ENCODE data around the gene AVL9.
"Not testable (repeated sequence)": the region's sequence is repeated elsewhere in the genome, so short reads cannot be mapped to it uniquely, and the experiment has no call there.

Gene AVL9

GRCh38 chr7:32474008-32474407, 21.3 kb upstream of the AVL9 start:
- Histone ChIP-seq H3K4me1 (ENCODE audit: control insufficient read depth, insufficient read depth, low read length) (no peaks in the 10 kb centered on the region), H3K4me3 (ENCODE audit: low read depth, low read length) (no peak overlapping the region), H3K9me3 (ENCODE audit: control insufficient read depth, insufficient read depth, low read length) (no peaks in the 10 kb centered on the region), H3K27me3 (ENCODE audit: control insufficient read depth, insufficient read depth, low read length) (no peaks in the 10 kb centered on the region), H3K9ac (ENCODE audit: low read depth, low read length) (no peak overlapping the region), H3K36me3 (ENCODE audit: control insufficient read depth, insufficient read depth, low read length) (no peaks in the 10 kb centered on the region)

GRCh38 chr7:32476816-32477648, 18.3 kb upstream of the AVL9 start:
- Histone ChIP-seq H3K36me3 (ENCODE audit: control insufficient read depth, insufficient read depth, low read length) (no peaks in the 10 kb centered on the region), H3K27me3 (ENCODE audit: control insufficient read depth, insufficient read depth, low read length) (no peaks in the 10 kb centered on the region), H3K9me3 (ENCODE audit: control insufficient read depth, insufficient read depth, low read length) (no peaks in the 10 kb centered on the region), H3K4me1 (ENCODE audit: control insufficient read depth, insufficient read depth, low read length) (no peaks in the 10 kb centered on the region), H3K9ac (ENCODE audit: low read depth, low read length) (no peak overlapping the region), H3K4me3 (ENCODE audit: low read depth, low read length) (no peak overlapping the region)

GRCh38 chr7:32477649-32477980, 17.7 kb upstream of the AVL9 start:
- H3K4me3 ChIP-seq (ENCODE audit: low read depth, low read length): no peak overlapping the region
- H3K4me1 ChIP-seq (ENCODE audit: control insufficient read depth, insufficient read depth, low read length): no peaks in the 10 kb centered on the region
- no peak overlapping the region for H3K9ac ChIP-seq (ENCODE audit: low read depth, low read length)
- H3K9me3 ChIP-seq (ENCODE audit: control insufficient read depth, insufficient read depth, low read length): no peaks in the 10 kb centered on the region
- H3K36me3 ChIP-seq (ENCODE audit: control insufficient read depth, insufficient read depth, low read length): no peaks in the 10 kb centered on the region
- H3K27me3 ChIP-seq (ENCODE audit: control insufficient read depth, insufficient read depth, low read length): no peaks in the 10 kb centered on the region

GRCh38 chr7:32479574-32480200, 15.6 kb upstream of the AVL9 start:
- Histone ChIP-seq H3K4me1 (ENCODE audit: control insufficient read depth, insufficient read depth, low read length) (no peaks in the 10 kb centered on the region), H3K9me3 (ENCODE audit: control insufficient read depth, insufficient read depth, low read length) (no peaks in the 10 kb centered on the region), H3K36me3 (ENCODE audit: control insufficient read depth, insufficient read depth, low read length) (no peaks in the 10 kb centered on the region), H3K4me3 (ENCODE audit: low read depth, low read length) (no peak overlapping the region), H3K27me3 (ENCODE audit: control insufficient read depth, insufficient read depth, low read length) (no peaks in the 10 kb centered on the region), H3K9ac (ENCODE audit: low read depth, low read length) (no peak overlapping the region)

- H3K27me3 ChIP-seq (ENCODE audit: control insufficient read depth, insufficient read depth, low read length): no peaks in the 10 kb centered on the region
- H3K9me3 ChIP-seq (ENCODE audit: control insufficient read depth, insufficient read depth, low read length): no peaks in the 10 kb centered on the region
- H3K4me1 ChIP-seq (ENCODE audit: control insufficient read depth, insufficient read depth, low read length): no peaks in the 10 kb centered on the region
- H3K4me3 ChIP-seq (ENCODE audit: low read depth, low read length): no peak overlapping the region
- H3K36me3 ChIP-seq (ENCODE audit: control insufficient read depth, insufficient read depth, low read length): no peaks in the 10 kb centered on the region
- no peak overlapping the region for H3K9ac ChIP-seq (ENCODE audit: low read depth, low read length)
Observed at GRCh38 chr7:32481176-32481575, 14.1 kb upstream of the AVL9 start.

GRCh38 chr7:32481921-32482320, 13.4 kb upstream of the AVL9 start:
- Histone ChIP-seq H3K36me3 (ENCODE audit: control insufficient read depth, insufficient read depth, low read length) (no peaks in the 10 kb centered on the region), H3K27me3 (ENCODE audit: control insufficient read depth, insufficient read depth, low read length) (no peaks in the 10 kb centered on the region), H3K4me3 (ENCODE audit: low read depth, low read length) (no peak overlapping the region), H3K9ac (ENCODE audit: low read depth, low read length) (no peak overlapping the region), H3K9me3 (ENCODE audit: control insufficient read depth, insufficient read depth, low read length) (no peaks in the 10 kb centered on the region), H3K4me1 (ENCODE audit: control insufficient read depth, insufficient read depth, low read length) (no peaks in the 10 kb centered on the region)

GRCh38 chr7:32489788-32490126, 5.5 kb upstream of the AVL9 start:
- Histone ChIP-seq H3K4me3 (ENCODE audit: low read depth, low read length) (peak overlapping the region; percentile 97), H3K36me3 (ENCODE audit: control insufficient read depth, insufficient read depth, low read length) (peaks cover 3% of the 10 kb centered on the region), H3K9ac (ENCODE audit: low read depth, low read length) (peak overlapping the region; percentile 92), H3K4me1 (ENCODE audit: control insufficient read depth, insufficient read depth, low read length) (peaks cover 4% of the 10 kb centered on the region), H3K27me3 (ENCODE audit: control insufficient read depth, insufficient read depth, low read length) (no peaks in the 10 kb centered on the region), H3K9me3 (ENCODE audit: control insufficient read depth, insufficient read depth, low read length) (no peaks in the 10 kb centered on the region)

- peak within 1 kb of the TSS; percentile 97 for H3K4me3 ChIP-seq (ENCODE audit: low read depth, low read length)
- peak within 1 kb of the TSS; percentile 92 for H3K9ac ChIP-seq (ENCODE audit: low read depth, low read length)
Observed at GRCh38 chr7:32490127-32490796, 5.0 kb upstream of the AVL9 start, which contains the start of gene LSM5. TSS of gene LSM5 (minus strand) at chr7:32490380. CDS start at chr7:32490365, 15 bp downstream.

GRCh38 chr7:32494946-32495297, 367 bp upstream of the AVL9 start:
- H3K27me3 ChIP-seq (ENCODE audit: control insufficient read depth, insufficient read depth, low read length): no peaks in the 10 kb centered on the region
- H3K9ac ChIP-seq (ENCODE audit: low read depth, low read length): peak overlapping the region; percentile 87
- H3K4me1 ChIP-seq (ENCODE audit: control insufficient read depth, insufficient read depth, low read length): peaks cover 4% of the 10 kb centered on the region
- no peaks in the 10 kb centered on the region for H3K9me3 ChIP-seq (ENCODE audit: control insufficient read depth, insufficient read depth, low read length)
- no peaks in the 10 kb centered on the region for H3K36me3 ChIP-seq (ENCODE audit: control insufficient read depth, insufficient read depth, low read length)
- peak overlapping the region; percentile 95 for H3K4me3 ChIP-seq (ENCODE audit: low read depth, low read length)

More at GRCh38 chr7:32490127-32490796, 5.0 kb upstream of the AVL9 start, which contains the start of gene LSM5:
- peaks cover 3% of the 10 kb centered on the region for H3K36me3 ChIP-seq (ENCODE audit: control insufficient read depth, insufficient read depth, low read length)
- H3K4me1 ChIP-seq (ENCODE audit: control insufficient read depth, insufficient read depth, low read length): peaks cover 4% of the 10 kb centered on the region
- no peaks in the 10 kb centered on the region for H3K9me3 ChIP-seq (ENCODE audit: control insufficient read depth, insufficient read depth, low read length)
- H3K27me3 ChIP-seq (ENCODE audit: control insufficient read depth, insufficient read depth, low read length): no peaks in the 10 kb centered on the region

GRCh38 chr7:32496052-32496813, 944 bp downstream of the AVL9 start:
- no peaks in the 10 kb centered on the region for H3K9me3 ChIP-seq (ENCODE audit: control insufficient read depth, insufficient read depth, low read length)
- no peaks in the 10 kb centered on the region for H3K36me3 ChIP-seq (ENCODE audit: control insufficient read depth, insufficient read depth, low read length)
- H3K4me1 ChIP-seq (ENCODE audit: control insufficient read depth, insufficient read depth, low read length): peaks cover 4% of the 10 kb centered on the region
- H3K4me3 ChIP-seq (ENCODE audit: low read depth, low read length): peak overlapping the region; percentile 84
- no peaks in the 10 kb centered on the region for H3K27me3 ChIP-seq (ENCODE audit: control insufficient read depth, insufficient read depth, low read length)
- peak overlapping the region; percentile 71 for H3K9ac ChIP-seq (ENCODE audit: low read depth, low read length)

GRCh38 chr7:32499755-32500154, 4.5 kb downstream of the AVL9 start:
- not testable (repeated sequence) for H3K9ac ChIP-seq (ENCODE audit: low read depth, low read length); H3K9me3 ChIP-seq (ENCODE audit: control insufficient read depth, insufficient read depth, low read length); H3K27me3 ChIP-seq (ENCODE audit: control insufficient read depth, insufficient read depth, low read length); H3K36me3 ChIP-seq (ENCODE audit: control insufficient read depth, insufficient read depth, low read length); H3K4me1 ChIP-seq (ENCODE audit: control insufficient read depth, insufficient read depth, low read length); H3K4me3 ChIP-seq (ENCODE audit: low read depth, low read length)
